GM13976 (cell line): ENCODE data around the gene BSN.

ENCODE experiments used
- DNase-seq: peaks from one replicate; pipeline ENCODE4 v3.0.0; 2012; ENCODE audit warnings: low spot score
- CTCF ChIP-seq: IDR thresholded peaks from 2 replicates; pipeline ENCODE4 v1.5.1; 2012; ENCODE audit warnings: borderline replicate concordance, mild to moderate bottlenecking; ENCODE audit not compliant: insufficient read depth; ENCODE audit errors: extremely low read depth, missing control alignments, control extremely low read depth
- in situ Hi-C: fragments of 300-500 bp; cut with MboI; formaldehyde crosslinking; loops from one replicate; pipeline ENCODE4 v1.12.0; 2022; ENCODE audit warnings: low sequenced_read_pairs, mixed read lengths, inconsistent platforms; ENCODE audit not compliant: unreplicated experiment

BSN gene

GRCh38 chr3:49530231-49530630 is 24.0 kb upstream of the BSN start:
- in situ Hi-C loops: no loop called here
- DNase-seq: no peak
- TF ChIP-seq CTCF: no peak

- DNase-seq: no peak
- TF ChIP-seq CTCF: no peak
- in situ Hi-C loops: no loop called here
Measured at GRCh38 chr3:49530701-49531100, 23.6 kb upstream of the BSN start.

- no peak for TF ChIP-seq CTCF
- DNase-seq: no peak
- in situ Hi-C loops: no loop called here
Measured at GRCh38 chr3:49531218-49531617, 23.1 kb upstream of the BSN start.

- in situ Hi-C loops: no loop called here
Measured at GRCh38 chr3:49531715-49532114, 22.6 kb upstream of the BSN start.

GRCh38 chr3:49533031-49533430 is 21.2 kb upstream of the BSN start:
- DNase-seq: no peak
- in situ Hi-C loops: no loop called here
- no peak for TF ChIP-seq CTCF

More at GRCh38 chr3:49531715-49532114, 22.6 kb upstream of the BSN start:
- no peak for DNase-seq
- TF ChIP-seq CTCF: no peak

GRCh38 chr3:49533786-49534519 is 20.3 kb upstream of the BSN start:
- no peak for TF ChIP-seq CTCF
- in situ Hi-C loops: no loop called here
- no peak for DNase-seq
